Stimulated activated CD8-positive, alpha-beta memory T cell treated with anti-CD3 and anti-CD28 coated beads, Interleukin-2, amount 100 ng/mL, for 1 hour (primary cell): ENCODE measurements around the gene OR51E1.

Experiments
- DNase-seq, 2 donors: peaks; one replicate each; pipeline ENCODE4 v3.0.0-alpha.2; 2020; ENCODE audit warnings: low read depth in 2 of 2

The OR51E1 gene, protein sequence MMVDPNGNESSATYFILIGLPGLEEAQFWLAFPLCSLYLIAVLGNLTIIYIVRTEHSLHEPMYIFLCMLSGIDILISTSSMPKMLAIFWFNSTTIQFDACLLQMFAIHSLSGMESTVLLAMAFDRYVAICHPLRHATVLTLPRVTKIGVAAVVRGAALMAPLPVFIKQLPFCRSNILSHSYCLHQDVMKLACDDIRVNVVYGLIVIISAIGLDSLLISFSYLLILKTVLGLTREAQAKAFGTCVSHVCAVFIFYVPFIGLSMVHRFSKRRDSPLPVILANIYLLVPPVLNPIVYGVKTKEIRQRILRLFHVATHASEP

DNA sequence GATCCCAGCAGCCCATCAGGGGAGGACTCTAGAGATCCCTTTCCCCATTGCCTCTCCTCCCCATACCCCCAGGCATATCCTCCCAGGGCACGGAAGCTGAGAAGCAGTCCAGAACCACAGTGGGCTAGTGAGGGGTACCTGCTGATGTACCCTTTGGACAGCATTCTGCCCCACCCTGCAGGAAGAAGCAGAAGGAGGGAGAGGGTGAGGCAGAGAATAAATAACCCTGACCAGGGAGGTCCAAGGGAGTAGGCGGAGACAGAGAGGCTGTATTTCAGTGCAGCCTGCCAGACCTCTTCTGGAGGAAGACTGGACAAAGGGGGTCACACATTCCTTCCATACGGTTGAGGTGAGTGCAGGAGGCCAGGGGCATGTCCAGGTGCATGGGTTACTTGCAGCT lies at the start of gene OR51E1:
Gene OR51E1 (plus strand): TSS at position 301 of the 400 bp plus-strand sequence. CDS start 8,545 bp downstream, outside the sequence.
- no peak for DNase-seq

DNA sequence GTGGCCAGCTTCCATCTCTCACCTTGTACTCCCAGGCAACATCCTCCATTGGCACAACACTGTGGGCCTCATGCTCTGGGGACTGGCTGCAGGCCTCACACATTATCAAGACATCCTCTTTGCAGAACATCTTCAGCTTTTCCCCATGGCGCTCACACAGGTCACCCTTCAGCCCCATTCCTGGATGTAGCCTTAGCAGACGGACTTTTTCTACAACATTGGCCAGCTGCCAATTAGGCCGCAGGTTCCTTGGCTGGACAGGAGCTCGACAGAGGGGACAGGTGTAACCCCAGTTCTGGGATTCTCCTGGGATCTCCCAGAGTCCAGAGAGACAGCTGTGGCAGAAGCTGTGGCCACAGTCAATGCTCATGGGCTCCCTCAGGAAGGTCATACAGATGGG lies 38.7 kb upstream of the OR51E1 start:
- DNase-seq = no peak

DNA sequence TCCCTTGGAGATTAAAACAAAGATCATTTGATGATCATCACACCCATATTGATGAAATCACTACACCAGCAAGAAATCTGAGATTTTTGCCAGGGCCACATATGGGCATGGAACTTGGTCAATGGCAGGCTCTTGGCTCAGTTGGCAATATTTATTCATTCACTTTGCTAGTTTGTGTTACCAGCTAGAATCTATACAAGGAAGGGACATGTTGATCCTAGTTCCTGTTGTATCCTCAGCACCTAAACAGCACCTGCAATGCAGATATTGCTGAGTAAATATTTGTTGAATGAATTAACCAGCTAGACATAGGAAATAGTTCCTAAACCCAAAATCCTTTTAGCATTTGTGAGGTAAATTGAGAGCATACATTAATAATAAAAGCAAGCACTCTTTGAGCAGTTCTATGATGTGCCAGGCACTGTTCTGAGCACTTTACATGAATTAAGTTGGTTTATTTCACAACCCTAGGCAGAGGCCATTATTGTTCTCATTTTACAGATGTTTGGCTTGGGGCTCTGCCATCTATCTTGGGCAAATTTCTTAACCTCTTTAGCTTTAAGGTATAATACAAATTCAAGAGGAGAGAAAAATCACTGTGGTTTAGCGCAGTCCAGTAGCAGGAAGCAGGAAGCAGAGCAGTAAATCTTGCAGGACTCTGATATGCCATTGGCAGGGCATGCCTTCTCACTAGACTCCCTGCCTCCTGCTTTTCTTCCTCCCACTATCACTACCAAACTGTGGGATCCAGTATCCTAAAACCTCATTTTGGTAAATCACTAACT lies 37.4 kb upstream of the OR51E1 start:
- DNase-seq = no peak

DNA sequence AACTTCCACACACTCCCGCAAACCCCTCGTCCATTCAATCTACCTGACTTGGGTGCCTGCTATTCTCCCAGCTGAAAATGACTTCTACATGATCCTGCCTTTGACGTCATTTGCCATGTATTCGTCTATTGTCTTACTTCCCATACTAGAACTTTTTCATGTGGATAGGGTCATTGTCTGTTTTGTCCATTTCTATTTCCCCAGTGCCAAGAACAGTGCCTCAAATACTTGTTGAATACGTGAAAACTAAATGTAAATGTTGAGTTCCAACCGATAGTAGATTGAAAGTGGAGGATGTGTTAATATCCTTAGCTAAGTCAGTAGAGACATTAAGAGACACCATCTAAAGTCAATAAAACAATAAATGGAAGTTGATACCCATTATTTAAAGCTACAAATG lies 36.7 kb upstream of the OR51E1 start:
- DNase-seq = no peak

DNA sequence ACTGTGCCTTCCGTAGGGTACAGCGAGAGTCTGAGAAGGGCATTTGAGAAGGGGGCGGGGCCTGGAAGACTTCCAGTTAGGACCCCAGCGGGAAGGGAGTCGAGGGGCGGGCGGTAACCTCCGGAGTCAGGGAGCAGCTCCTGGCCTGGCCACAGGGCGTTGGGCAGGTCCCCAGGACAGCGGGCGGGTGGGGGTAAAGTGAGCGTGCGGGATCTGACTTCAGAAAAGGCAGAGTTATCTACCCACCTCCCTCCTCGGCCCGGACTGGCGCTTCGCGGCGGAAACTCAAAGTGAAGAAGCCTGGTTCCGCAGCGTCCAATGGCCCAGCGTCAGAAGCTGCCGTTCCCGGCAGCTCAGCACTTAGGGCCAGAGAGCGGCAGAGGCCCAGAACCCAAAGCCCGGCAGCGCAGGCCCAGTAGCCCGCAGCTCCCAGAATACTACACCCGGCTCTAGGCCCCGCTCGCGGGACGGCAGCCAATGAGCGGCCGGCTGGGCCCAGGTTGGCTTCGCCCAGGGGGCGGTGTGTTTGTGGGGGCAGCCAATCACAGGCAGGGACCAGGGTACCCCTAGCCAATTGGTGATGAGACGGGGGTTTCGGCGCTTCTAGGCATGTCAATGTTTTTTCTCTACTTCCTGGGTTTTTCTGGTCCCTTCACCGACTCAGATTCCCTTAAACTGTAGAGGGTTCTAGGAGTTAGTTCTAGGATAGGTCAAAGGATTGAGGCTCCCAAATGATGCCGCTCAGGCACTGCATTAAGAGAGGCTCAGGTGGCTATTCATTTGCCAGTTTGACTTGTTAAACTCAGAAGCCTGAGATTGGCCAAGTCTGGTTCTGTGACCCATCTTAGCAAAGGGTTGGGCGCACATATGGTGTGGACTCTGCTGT lies 35.8 kb upstream of the OR51E1 start, which contains the start of gene TRIM68:
Gene TRIM68 (minus strand): TSS at position 451 of the 886 bp plus-strand sequence. CDS start 2,727 bp downstream, outside the sequence.
- peak; percentile 81 to 89 for DNase-seq

DNA sequence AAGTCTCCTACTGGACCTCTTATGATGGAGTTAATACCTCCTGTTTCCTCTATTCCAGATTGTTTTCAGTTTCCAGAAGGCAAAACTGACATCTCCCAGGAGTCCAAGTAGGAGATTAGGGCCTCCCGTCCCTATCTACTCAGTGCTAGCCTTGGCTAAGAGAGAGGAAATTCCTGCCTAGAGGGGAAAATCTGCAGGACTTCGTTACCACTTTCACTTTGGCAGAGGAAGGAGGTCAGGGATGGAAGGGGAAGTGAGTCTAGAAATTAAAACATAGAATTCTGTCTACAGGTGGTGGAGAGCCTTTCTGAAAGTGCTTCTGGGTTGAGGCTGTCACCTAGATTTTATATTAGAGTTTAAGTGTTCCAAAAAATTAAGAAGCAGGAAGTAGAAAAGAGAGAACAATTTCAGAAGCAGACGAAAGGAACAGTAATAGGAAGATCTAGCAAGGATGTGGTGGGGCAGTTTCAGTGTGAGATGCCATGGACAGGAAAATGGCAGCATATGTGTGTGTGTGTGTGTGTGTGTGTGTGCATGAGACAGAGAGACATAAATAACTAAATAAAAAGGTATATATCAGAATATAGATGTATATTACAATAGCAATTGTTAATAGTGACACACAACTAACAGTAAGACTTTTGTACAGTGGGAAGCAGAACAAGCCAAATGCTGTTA lies 33.4 kb upstream of the OR51E1 start:
- DNase-seq = no peak

DNA sequence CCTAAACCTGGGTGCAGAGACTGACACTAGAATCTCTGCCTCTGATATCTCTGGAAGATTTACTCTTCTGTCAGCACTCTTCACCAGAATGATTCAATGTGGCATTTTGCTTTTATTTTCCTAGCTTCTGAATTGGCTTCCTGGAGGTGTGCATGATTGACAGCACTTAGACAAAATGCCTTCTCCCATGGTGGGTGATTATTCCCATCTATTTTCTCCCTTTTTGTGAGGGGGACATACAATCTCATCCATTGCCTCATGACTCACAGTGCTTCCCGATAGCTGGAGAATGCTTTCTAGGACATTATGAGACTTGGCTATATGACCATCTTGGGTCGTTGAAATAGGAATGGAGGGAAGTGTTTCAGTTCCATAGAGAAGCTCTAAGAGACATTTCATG lies 31.8 kb upstream of the OR51E1 start:
- DNase-seq = no peak

DNA sequence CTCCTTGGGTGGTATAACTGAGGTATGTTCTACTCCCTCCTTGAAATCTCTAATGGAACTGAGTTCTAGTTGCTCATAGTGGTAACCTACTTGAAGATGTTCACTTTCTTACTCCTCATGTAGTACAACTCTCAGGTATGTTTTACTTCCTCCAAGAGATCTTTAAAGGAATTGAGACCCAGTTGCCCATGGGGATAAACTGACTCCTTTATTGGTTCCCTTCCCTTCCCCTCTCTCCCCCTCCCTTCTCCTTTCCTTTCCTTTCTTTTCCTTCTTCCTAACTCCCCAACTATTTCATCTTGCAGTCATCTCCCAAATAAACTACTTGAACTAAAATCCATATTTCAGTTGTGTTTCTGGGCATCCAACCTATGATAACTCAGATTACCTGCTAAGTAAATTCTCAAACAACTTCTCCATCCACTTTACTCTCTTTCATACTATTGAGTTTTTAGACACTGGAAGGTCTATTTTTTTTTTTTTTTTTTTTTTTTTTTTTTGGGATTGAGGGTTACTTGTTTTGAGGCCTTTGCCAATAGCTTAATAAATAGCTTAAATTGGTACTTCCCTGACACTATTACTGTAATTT lies 27.8 kb upstream of the OR51E1 start:
- DNase-seq = no peak

DNA sequence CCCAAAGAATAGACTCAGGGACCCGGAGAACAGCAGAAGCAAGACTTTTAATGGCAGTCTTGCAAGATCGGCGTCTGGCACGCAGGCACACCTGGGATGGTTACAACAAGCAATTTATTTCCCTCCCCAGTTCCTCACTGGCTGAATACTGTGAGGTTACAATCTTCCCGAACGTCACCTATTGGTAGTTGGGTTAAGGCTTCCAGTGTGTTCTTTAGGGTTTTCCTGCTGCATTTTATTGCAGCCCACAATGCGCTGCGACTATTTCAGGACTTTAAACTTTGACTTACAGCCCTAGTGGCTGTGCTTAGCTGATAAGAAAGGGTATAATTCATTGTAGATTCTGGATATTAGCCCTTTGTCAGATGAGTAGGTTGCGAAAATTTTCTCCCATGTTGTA lies 24.3 kb upstream of the OR51E1 start:
- no peak for DNase-seq

DNA sequence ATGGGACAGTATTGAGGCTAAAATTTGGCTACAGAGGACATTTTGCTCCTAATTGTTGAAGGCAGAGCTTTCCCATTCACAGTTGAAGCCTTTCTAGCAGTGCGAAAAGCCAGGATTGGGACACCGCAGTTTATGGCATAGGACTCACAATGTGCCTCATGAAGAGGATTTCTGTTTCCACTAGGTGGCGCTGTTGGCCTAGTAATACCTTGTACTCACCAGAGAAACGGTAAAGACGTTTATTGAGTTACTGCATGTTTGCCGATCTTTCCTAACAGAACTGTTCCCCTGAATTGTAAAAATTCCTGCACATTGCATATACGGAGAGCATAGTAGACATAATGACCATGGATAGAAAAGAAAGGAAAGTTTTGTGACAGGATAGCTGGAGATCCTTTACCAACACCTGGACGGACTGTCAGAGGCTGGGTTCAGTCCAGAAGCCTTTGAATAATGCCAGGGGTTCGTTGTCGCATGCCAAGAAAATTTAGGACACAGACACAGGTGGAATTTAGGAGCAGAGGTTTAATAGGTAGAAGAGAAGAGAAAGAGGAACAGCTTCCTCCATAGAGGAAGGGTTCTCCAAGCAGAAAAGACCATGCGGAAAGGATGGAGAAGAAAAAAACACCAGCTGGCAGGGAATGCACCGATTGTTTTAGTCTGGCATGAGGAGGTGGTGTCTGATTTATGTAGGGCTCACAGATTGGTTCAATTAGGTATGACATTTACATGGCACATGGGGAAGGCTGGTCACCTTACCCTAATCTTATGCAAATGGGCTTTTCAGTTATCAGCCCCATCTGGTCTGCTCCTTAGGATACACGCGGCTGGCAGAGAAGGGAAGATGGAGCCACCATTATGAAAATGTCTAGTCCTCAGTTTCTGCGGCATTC lies 17.3 kb upstream of the OR51E1 start:
- no peak for DNase-seq

DNA sequence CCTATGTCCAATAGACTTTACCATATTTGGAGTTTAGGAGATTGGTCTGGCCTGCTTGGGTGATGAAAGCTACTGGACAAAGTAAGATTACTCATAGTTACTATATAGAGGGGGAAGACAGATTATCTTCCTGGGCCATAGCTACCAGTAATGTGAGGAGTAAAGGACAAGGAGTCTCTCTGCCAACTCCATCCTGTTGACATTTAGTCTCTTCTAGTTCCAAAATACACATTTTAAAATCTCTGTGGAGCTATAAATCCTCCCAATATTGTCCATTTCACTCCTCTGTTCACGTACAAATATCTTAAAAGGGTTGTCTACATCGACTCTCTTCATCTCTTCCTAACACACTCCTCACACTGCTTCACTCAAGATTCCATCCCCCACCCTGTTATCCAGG lies 7.6 kb upstream of the OR51E1 start:
- DNase-seq = no peak

DNA sequence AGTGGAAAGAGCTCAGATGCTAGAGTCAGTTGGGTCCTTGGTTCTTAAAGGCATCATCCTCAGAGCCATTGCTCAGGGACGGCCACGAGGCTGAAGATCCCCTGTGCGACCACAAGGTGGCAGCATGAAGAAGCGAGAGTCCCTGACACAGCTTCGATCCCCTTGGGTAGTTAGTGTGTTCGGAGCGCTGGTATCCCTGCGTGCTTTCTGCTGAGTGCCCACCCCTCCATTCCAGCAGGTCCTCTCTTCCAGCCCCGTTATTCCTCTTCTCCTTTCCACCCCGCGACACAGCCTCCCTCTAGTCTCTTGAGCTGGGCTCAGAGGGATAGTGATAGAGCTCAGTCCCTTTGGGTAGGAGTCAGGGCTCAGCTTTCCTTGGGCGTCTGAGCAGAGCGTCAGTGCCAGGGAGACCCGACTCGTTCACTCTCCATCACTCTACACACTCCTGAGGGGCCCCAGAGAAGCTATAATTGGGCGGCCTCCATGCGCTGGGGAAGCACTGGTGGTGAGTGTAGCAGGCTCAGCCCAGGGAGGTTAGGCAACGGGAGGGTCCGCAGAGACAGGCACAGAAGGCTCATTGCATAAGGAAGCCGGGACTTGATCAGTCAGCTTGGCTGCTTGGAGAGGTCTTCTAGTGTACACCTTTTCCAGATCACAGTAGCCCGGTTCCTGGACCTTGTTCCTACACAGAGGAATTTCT lies 6.7 kb upstream of the OR51E1 start, which contains the start of gene OR51D1:
Gene OR51D1 (plus strand): TSS at position 516 of the 700 bp plus-strand sequence. CDS start 2,314 bp downstream, outside the sequence.
- peak; percentile 39 to 51 for DNase-seq

DNA sequence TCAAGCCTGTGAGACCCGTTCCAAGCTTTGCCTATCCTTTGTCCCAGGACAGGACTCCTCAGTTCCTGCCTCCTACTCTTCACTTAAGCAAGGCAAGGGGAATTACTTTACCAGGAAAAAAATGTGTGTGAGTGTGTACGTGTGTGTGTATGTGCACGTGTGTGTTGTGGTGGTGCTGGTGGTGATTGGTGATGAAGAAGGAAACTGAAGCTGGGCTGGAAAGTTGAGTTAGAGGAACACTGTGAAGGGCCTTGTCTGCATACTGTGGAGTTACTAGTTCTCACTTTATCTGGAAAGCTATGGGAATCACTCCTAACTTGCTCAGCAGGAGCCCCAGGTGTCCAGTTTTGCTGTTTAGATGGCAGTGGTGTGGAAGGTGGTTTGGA lies 6.1 kb upstream of the OR51E1 start:
- no peak for DNase-seq

DNA sequence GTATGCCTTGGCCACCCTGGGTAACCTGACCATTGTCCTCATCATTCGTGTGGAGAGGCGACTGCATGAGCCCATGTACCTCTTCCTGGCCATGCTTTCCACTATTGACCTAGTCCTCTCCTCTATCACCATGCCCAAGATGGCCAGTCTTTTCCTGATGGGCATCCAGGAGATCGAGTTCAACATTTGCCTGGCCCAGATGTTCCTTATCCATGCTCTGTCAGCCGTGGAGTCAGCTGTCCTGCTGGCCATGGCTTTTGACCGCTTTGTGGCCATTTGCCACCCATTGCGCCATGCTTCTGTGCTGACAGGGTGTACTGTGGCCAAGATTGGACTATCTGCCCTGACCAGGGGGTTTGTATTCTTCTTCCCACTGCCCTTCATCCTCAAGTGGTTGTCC lies 3.9 kb upstream of the OR51E1 start:
- DNase-seq = no peak

DNA sequence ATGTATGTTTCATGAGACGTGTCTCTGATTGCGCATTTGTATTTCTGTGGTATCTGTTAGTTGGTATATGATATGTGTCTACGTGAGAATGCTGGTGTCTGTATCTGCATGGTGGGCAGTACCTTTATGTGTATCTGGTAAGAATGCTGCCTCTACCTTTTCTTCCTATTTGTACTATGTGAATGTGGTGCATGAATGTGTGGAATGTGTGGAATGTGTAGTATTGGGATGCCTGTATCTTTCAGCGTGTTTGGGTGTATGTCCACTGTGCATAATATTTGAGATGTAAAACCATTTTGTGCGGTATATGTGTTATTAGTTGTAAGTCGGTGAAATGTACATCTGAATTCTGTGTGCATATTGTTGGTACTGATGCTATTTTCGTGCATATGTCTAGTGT lies 2.3 kb upstream of the OR51E1 start:
- DNase-seq = no peak

DNA sequence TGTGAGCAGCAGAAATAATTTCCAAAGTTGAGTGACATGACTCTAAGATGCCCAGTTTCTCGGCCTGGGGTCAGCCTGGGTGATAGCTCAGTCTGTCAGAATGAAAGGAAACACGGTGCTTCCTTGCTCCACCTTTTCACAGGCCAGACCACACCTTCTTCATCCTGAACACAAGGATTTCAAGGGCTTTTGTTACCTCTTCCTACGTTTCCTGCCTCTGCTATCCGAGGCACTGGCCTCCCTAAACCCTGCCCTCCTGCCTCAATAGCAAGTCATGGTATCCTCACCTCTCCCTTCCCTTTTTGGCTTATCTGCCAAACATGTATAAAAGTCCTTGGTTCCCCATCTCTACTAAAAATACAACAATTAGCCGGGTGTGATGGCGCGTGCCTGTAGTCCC lies 1.7 kb upstream of the OR51E1 start:
- no peak for DNase-seq

DNA sequence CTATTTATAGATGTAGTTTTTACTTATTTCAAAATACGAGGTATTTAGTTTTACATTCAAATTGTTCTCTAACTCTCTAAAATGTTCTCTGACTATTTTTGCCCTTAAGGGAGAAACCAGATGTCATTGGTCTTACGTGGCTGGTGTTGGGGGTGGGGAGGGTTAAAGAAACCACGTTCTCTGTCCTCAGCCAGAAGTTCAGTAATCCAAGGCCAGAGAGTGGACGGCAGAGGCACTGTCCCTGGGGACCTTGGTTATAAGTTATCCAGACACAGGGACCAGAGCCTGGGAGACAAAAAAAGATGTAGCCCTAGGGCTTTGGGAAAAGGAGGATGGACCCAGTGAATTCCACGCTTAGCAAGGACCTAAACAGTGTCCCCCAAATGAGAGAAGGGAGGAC lies 706 bp upstream of the OR51E1 start:
- DNase-seq = no peak

DNA sequence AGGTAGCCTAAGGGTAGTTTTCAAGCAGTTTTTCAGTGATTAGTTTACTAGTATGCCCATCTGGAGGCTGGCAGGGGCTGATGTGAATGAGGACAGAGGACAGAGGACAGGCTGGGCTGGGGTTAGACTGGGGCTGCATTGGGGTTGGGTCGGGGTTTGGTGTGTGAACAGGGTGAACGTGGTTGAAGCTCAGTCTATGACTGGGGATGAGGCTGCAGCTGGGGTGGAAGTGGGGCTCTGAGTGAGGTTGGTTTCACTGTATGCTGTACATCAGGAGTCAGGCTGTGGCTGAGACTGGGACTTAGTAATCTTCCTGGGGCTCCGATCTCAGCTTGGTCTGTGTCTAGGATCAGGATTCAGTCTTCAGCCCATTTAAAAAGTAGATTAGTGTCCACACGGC lies 451 bp downstream of the OR51E1 start:
- no peak for DNase-seq

DNA sequence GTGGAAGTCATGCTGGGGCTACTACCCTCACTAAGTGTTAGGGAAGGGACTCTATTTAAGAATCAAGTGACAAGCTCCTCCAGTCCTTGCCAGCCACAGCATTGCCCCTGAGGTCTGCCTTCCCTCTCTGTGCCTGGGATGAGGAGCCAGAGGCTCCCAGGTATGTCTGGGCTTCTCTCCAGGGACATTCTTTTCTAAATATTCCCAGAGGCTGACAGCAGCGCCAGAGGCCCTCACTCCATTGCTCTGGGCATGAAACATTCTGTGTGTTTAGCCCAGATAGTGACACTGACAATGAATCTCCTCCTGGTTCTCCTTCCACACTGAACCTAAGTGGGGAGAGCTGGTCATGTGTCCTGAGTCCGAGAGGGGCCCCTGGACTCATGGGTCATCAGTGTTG lies 2.2 kb downstream of the OR51E1 start:
- DNase-seq = no peak
